NCI-H128 (cell line): Measurements from ENCODE around the gene SLC35F4.

ENCODE experiments used
- DNase-seq: peaks from one replicate; lab custom pipeline; 2025; ENCODE audit not compliant: unreplicated experiment; lab: John Stamatoyannopoulos, UW

SLC35F4 gene

GRCh38 chr14:57549765-57550420 lies 316.0 kb downstream of the SLC35F4 start:
- DNase-seq, result no peak

GRCh38 chr14:57549016-57549564 lies 316.8 kb downstream of the SLC35F4 start:
- no peak for DNase-seq

GRCh38 chr14:57547131-57547530 lies 318.8 kb downstream of the SLC35F4 start:
- DNase-seq, result no peak

- DNase-seq, result no peak
These were observed 332.7 kb downstream of the SLC35F4 start for GRCh38 chr14:57533214-57533613.

GRCh38 chr14:57530571-57530970 lies 335.3 kb downstream of the SLC35F4 start:
- DNase-seq, result no peak

- DNase-seq, result no peak
These were observed 338.9 kb downstream of the SLC35F4 start for GRCh38 chr14:57526942-57527341.

GRCh38 chr14:57519043-57519442 lies 346.8 kb downstream of the SLC35F4 start:
- DNase-seq, result no peak
